K562 (cell line): ENCODE data around the gene TP53BP2. TPM values are rescaled to one million over a fixed set of nuclear protein-coding genes. Genes with fewer than 3 reads are reported as not detected.
A peak's percentile ranks its signal among the peaks of the same experiment; 100 is the strongest.

Experiments
- DDX20 ChIP-seq: fragments of 450-650 bp; IDR thresholded peaks from 2 replicates; pipeline ENCODE4 v1.6.1; 2016; ENCODE audit warnings: missing genetic modification characterization, low read depth, mild to moderate bottlenecking, missing compliant biosample characterization, moderate library complexity
- GTF2A2 ChIP-seq: IDR thresholded peaks from 2 replicates; pipeline ENCODE4 v1.6.1; 2016; ENCODE audit warnings: mild to moderate bottlenecking, missing genetic modification characterization, missing compliant biosample characterization
- HDAC3 ChIP-seq: fragments of 450-650 bp; IDR thresholded peaks from 2 replicates; pipeline ENCODE4 v1.6.1; 2018; ENCODE audit warnings: borderline replicate concordance, mild to moderate bottlenecking, moderate library complexity; ENCODE audit not compliant: partially characterized antibody
- HDAC8 ChIP-seq: fragments of 450-650 bp; IDR thresholded peaks from 2 replicates; pipeline ENCODE4 v1.6.1; 2016; ENCODE audit warnings: mild to moderate bottlenecking, missing genetic modification characterization, moderate library complexity, missing compliant biosample characterization
- HSF4 ChIP-seq: fragments of 250-450 bp; sonication (Bioruptor Pico); IDR thresholded peaks from 2 replicates; pipeline ENCODE4 v2.1.2; 2022; ENCODE audit warnings: mild to moderate bottlenecking, moderate library complexity, borderline replicate concordance
- KAT7 ChIP-seq: sonication (generic); formaldehyde crosslinking; IDR thresholded peaks from 2 replicates; pipeline ENCODE4 v1.8.0; 2022; ENCODE audit warnings: missing genetic modification reagents, mild to moderate bottlenecking, borderline replicate concordance
- RBM25 ChIP-seq: fragments of 200-400 bp; formaldehyde crosslinking; IDR thresholded peaks from 2 replicates; pipeline ENCODE4 v1.6.1; 2018; ENCODE audit warnings: low read length, low read depth, moderate library complexity; ENCODE audit not compliant: severe bottlenecking
- SAFB2 ChIP-seq: fragments of 200-400 bp; formaldehyde crosslinking; IDR thresholded peaks from 2 replicates; pipeline ENCODE4 v1.6.1; 2018; ENCODE audit warnings: borderline replicate concordance, low read length, low read depth, moderate library complexity; ENCODE audit not compliant: severe bottlenecking
- SMAD3 ChIP-seq: fragments of 450-650 bp; formaldehyde crosslinking; conservative IDR thresholded peaks from 2 replicates; pipeline ENCODE4 v1.4.0; 2020; ENCODE audit warnings: mild to moderate bottlenecking
- STAT5B ChIP-seq: fragments of 250-450 bp; sonication (Bioruptor Pico); IDR thresholded peaks from 2 replicates; pipeline ENCODE4 v1.8.0; 2021; ENCODE audit warnings: mild to moderate bottlenecking, inconsistent platforms
- ZC3H11A ChIP-seq: IDR thresholded peaks from 2 replicates; pipeline ENCODE4 v1.6.1; 2012; ENCODE audit warnings: low read depth, low read length, improper control_type of control experiment
- ZNF395 ChIP-seq: fragments of 200-800 bp; sonication (Bioruptor generic); IDR thresholded peaks from 2 replicates; pipeline ENCODE4 v1.6.1; 2017; ENCODE audit warnings: missing genetic modification characterization, missing compliant biosample characterization
- ZNF398 ChIP-seq: fragments of 250-450 bp; sonication (Bioruptor Pico); IDR thresholded peaks from 2 replicates; pipeline ENCODE4 v1.8.0; 2021; ENCODE audit warnings: moderate library complexity, mild to moderate bottlenecking, inconsistent platforms
- ZNF449 ChIP-seq: fragments of 250-450 bp; sonication (Bioruptor Pico); IDR thresholded peaks from 2 replicates; pipeline ENCODE4 v1.8.0; 2022; ENCODE audit warnings: moderate library complexity, mild to moderate bottlenecking, inconsistent platforms
- ZNF639 ChIP-seq, 2 experiments: fragments of 200-800 bp in 1 of 2; sonication (Bioruptor generic) in 1 of 2; sonication (generic) in 1 of 2; formaldehyde crosslinking in 1 of 2; IDR thresholded peaks in 1 of 2; conservative IDR thresholded peaks in 1 of 2; 2 replicates each; pipeline versions ENCODE4 v1.5.0 to v1.6.1; 2016 to 2020; ENCODE audit warnings: missing compliant biosample characterization in 1 of 2, missing genetic modification characterization in 1 of 2, missing genetic modification reagents in 1 of 2
- ZNF644 ChIP-seq: fragments of 200-800 bp; sonication (Bioruptor generic); IDR thresholded peaks from 2 replicates; pipeline ENCODE4 v1.6.1; 2016; ENCODE audit warnings: low read depth, missing genetic modification characterization, missing compliant biosample characterization
- polyA plus RNA-seq, 8 experiments: library from polyadenylated mRNA; depleted of rRNA in 4 of 8; stranded (reverse) in 5 of 8; unstranded in 3 of 8; fragments of >200 nt; fragmentation: Nextera tagmentation in 2 of 8; fragmentation: Illumina TruSeq in 1 of 8; extraction: Ambion mirVana in 2 of 8; extraction: Trizol in 1 of 8; gene quantifications; 2 replicates each; pipeline versions ENCODE4 v1.2.1 to v1.2.3, GENCODE V29; 2011 to 2014; ENCODE audit warnings: inconsistent platforms in 1 of 8, missing spikeins in 1 of 8
- total RNA-seq, 7 experiments: library from RNA; depleted of rRNA in 6 of 7; stranded (reverse); fragments of >200 nt in 6 of 7; fragmentation: Illumina TruSeq in 2 of 7; extraction: Trizol in 2 of 7; gene quantifications; 2 replicates each; pipeline versions ENCODE4 v1.2.1 to v1.2.3, GENCODE V29; 2011 to 2021; ENCODE audit warnings: low replicate concordance in 1 of 7
- TF ChIP-seq, protein P1 (sequence below): conservative IDR thresholded peaks from 2 replicates; pipeline ENCODE4 v1.6.1; 2011; ENCODE audit warnings: low read depth, mild to moderate bottlenecking, low read length; ENCODE audit not compliant: control insufficient read depth
- TF ChIP-seq, protein P2 (sequence below), 2 experiments: fragments of 250-450 bp in 1 of 2; fragments of 450-650 bp in 1 of 2; sonication (Bioruptor Pico) in 1 of 2; IDR thresholded peaks; 2 replicates each; pipeline versions ENCODE4 v1.6.1 to v1.8.0; 2016 to 2021; ENCODE audit warnings: mild to moderate bottlenecking in 2 of 2, moderate library complexity in 2 of 2, missing compliant biosample characterization in 1 of 2, missing genetic modification characterization in 1 of 2

The TP53BP2 gene
- total and polyA plus RNA-seq, 9 of the 15 experiments (the other 6 are each of a cell fraction or from before 2014, with no cell fraction given): 17.0 to 69.6 (median 40.1) TPM

DNA sequence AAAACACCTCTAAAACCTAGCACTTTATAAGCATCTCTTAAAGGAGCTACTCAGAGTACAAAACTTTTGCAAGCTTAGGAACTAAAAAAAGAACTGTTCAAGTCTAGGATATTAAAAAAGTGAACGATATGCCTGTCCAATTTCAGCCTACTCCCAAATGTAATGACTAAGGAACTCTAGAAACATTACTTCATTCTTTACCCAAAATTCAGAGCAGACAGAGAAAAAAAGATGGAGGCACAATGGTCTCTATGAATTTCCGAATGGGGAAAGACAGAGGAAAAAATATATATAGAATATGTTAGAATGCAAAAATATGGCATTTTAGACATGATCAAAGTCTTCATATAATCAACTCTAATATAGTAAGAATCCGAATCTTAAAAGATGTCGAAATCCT lies 61.2 kb downstream of the TP53BP2 start (continued):
- TF ChIP-seq, protein P1, sequence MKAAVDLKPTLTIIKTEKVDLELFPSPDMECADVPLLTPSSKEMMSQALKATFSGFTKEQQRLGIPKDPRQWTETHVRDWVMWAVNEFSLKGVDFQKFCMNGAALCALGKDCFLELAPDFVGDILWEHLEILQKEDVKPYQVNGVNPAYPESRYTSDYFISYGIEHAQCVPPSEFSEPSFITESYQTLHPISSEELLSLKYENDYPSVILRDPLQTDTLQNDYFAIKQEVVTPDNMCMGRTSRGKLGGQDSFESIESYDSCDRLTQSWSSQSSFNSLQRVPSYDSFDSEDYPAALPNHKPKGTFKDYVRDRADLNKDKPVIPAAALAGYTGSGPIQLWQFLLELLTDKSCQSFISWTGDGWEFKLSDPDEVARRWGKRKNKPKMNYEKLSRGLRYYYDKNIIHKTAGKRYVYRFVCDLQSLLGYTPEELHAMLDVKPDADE: no peak
- TF ChIP-seq SMAD3 (CRISPR knock-in tag) (0 out of 2 replicates have a peak, but pooled peaks have one; percentile 43), HDAC3 (no peak), ZNF395 (CRISPR knock-in tag) (peak; percentile 73; the same call in 1 of the 2 replicates), KAT7 (no peak), ZNF639 (CRISPR knock-in tag; conservative IDR thresholded peaks at IDR 0.05 in 1 of 2, IDR thresholded peaks at IDR 0.05 in 1 of 2) (peak in 1 of 2 experiments; percentile 86; a peak in 2 of 4 replicates), HSF4 (peak; percentile 81; the same call in 1 of the 2 replicates), GTF2A2 (tag) (peak; percentile 92), DDX20 (tag) (peak; percentile 91), SAFB2 (no peak), RBM25 (no peak), ZNF644 (peak; percentile 78), ZNF449 (CRISPR knock-in tag) (peak; percentile 85; the same call in 1 of the 2 replicates), ZC3H11A (no peak), STAT5B (CRISPR knock-in tag) (peak; percentile 61; the same call in 1 of the 2 replicates), ZNF398 (CRISPR knock-in tag) (peak; percentile 83), HDAC8 (no peak)
- TF ChIP-seq, protein P2, sequence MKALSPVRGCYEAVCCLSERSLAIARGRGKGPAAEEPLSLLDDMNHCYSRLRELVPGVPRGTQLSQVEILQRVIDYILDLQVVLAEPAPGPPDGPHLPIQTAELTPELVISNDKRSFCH (CRISPR knock-in tag; IDR thresholded peaks at IDR 0.05): peak; percentile 81
- TF ChIP-seq, protein P2 (tag; IDR thresholded peaks at IDR 0.05): no peak
